ENCODE data around the gene ZCCHC2. TPM values are rescaled to one million over a fixed set of nuclear protein-coding genes. Genes with fewer than 3 reads are reported as not detected.

The ZCCHC2 gene
- total RNA-seq, 4 donors from 2014 or later: 9.3 to 15.3 (median 11.3) TPM

GRCh38 chr18:62603211-62603610 is 80.4 kb downstream of the ZCCHC2 start:
- DNase-seq: no peak

GRCh38 chr18:62603979-62604378 is 81.2 kb downstream of the ZCCHC2 start:
- Histone ChIP-seq H3K4me1 (no peaks in the 10 kb centered on the region), H3K27ac (no peak overlapping the region), H3K9me3 (no peaks in the 10 kb centered on the region), H3K27me3 (peaks cover 0 to 43% (median 0%) of the 10 kb centered on the region in 4 donors), H3K4me3 (no peak overlapping the region), H3K36me3 (no peaks in the 10 kb centered on the region)
- WGBS, 2 donors: 77 to 83% methylated on average over 13 of the region's 13 CpGs
- no peak for DNase-seq
- TF ChIP-seq CTCF (IDR thresholded peaks at IDR 0.05) (no peak), POLR2A (IDR thresholded peaks at IDR 0.05) (no peak)
- intact Hi-C loops (cut with DNase I): no loop called here

More at GRCh38 chr18:62603211-62603610, 80.4 kb downstream of the ZCCHC2 start:
- H3K36me3 ChIP-seq: no peaks in the 10 kb centered on the region
- TF ChIP-seq CTCF (IDR thresholded peaks at IDR 0.05): no peak
- no peak for TF ChIP-seq POLR2A (IDR thresholded peaks at IDR 0.05)
- no peak overlapping the region for H3K27ac ChIP-seq
- 63 to 71% methylated on average over 6 of the region's 6 CpGs for WGBS, 2 donors
- H3K4me1 ChIP-seq: no peaks in the 10 kb centered on the region
- H3K9me3 ChIP-seq: no peaks in the 10 kb centered on the region
- no peak overlapping the region for H3K4me3 ChIP-seq
- intact Hi-C loops (cut with DNase I): no loop called here
- peaks cover 0 to 50% (median 0%) of the 10 kb centered on the region in 4 donors for H3K27me3 ChIP-seq

GRCh38 chr18:62605685-62606084 is 82.9 kb downstream of the ZCCHC2 start:
- H3K36me3 ChIP-seq: no peaks in the 10 kb centered on the region
- TF ChIP-seq CTCF (IDR thresholded peaks at IDR 0.05): no peak
- TF ChIP-seq POLR2A (IDR thresholded peaks at IDR 0.05): no peak
- DNase-seq: no peak
- intact Hi-C loops (cut with DNase I): no loop called here
- no peak overlapping the region for H3K27ac ChIP-seq
- no peaks in the 10 kb centered on the region for H3K9me3 ChIP-seq
- WGBS, 2 donors: 85 to 90% methylated on average over 7 to 8 of the region's 12 CpGs
- H3K4me1 ChIP-seq: no peaks in the 10 kb centered on the region
- H3K4me3 ChIP-seq: no peak overlapping the region
- peaks cover 0 to 33% (median 0%) of the 10 kb centered on the region in 4 donors for H3K27me3 ChIP-seq

GRCh38 chr18:62606106-62606505 is 83.3 kb downstream of the ZCCHC2 start:
- WGBS, 2 donors: 78 to 93% methylated on average over 2 of the region's 3 CpGs
- no peaks in the 10 kb centered on the region for H3K36me3 ChIP-seq
- H3K4me1 ChIP-seq: peaks cover 0 to 4% (median 0%) of the 10 kb centered on the region in 3 donors
- TF ChIP-seq CTCF (IDR thresholded peaks at IDR 0.05): no peak
- no peak for TF ChIP-seq POLR2A (IDR thresholded peaks at IDR 0.05)
- H3K27ac ChIP-seq: no peak overlapping the region
- no peaks in the 10 kb centered on the region for H3K9me3 ChIP-seq
- intact Hi-C loops (cut with DNase I): no loop called here
- DNase-seq: no peak
- peaks cover 0 to 34% (median 0%) of the 10 kb centered on the region in 4 donors for H3K27me3 ChIP-seq
- H3K4me3 ChIP-seq: no peak overlapping the region

GRCh38 chr18:62607302-62607701 is 84.5 kb downstream of the ZCCHC2 start:
- TF ChIP-seq POLR2A (IDR thresholded peaks at IDR 0.05) (no peak), CTCF (IDR thresholded peaks at IDR 0.05) (no peak)
- no peaks in the 10 kb centered on the region for H3K9me3 ChIP-seq
- H3K4me3 ChIP-seq: no peak overlapping the region
- no peak overlapping the region for H3K27ac ChIP-seq
- peaks cover 0 to 6% (median 0%) of the 10 kb centered on the region in 3 donors for H3K4me1 ChIP-seq
- WGBS, 2 donors: 89 to 94% methylated on average over 9 to 11 of the region's 13 CpGs
- H3K36me3 ChIP-seq: no peaks in the 10 kb centered on the region
- no peak for DNase-seq
- intact Hi-C loops (cut with DNase I): no loop called here
- H3K27me3 ChIP-seq: peaks cover 0 to 36% (median 0%) of the 10 kb centered on the region in 4 donors

Data from esophagus squamous epithelium (tissue), 5 donors.